KG1 (cell line): Measurements from ENCODE around the gene LPAR1.
A peak's percentile ranks its signal among the peaks of the same experiment; 100 is the strongest.

ENCODE experiments used
- DNase-seq: peaks from one replicate; lab custom pipeline; 2025; lab: John Stamatoyannopoulos, UW

Gene LPAR1

GRCh38 chr9:110918316-110919049 lies 119.8 kb downstream of the LPAR1 start:
- no peak for DNase-seq

DNA sequence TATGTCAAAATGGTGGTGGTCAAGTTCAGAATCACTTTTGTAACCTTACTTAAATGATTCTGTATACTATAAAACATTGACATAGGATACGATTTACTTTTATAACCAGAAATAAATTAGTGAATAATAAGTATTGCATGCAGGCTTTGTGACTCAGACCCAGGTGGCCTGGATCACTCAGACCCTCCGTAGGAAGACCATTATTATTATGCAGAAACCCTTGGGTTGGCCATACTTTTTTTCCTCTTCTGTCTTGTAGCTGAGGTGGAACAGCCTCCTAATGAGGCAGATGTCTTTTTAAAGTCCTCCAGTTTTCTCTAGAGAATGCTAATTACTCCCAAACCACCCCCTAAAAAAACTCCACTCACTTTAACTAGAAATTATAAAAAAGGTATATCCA lies 121.9 kb downstream of the LPAR1 start:
- DNase-seq, result no peak

- no peak for DNase-seq
These were observed 125.6 kb downstream of the LPAR1 start for GRCh38 chr9:110912419-110913291.

GRCh38 chr9:110911659-110912418 lies 126.4 kb downstream of the LPAR1 start:
- no peak for DNase-seq

GRCh38 chr9:110908894-110909293 lies 129.4 kb downstream of the LPAR1 start:
- no peak for DNase-seq

GRCh38 chr9:110900917-110901316 lies 137.4 kb downstream of the LPAR1 start:
- no peak for DNase-seq

- DNase-seq, result no peak
These were observed 137.8 kb downstream of the LPAR1 start for GRCh38 chr9:110900456-110900855.

DNA sequence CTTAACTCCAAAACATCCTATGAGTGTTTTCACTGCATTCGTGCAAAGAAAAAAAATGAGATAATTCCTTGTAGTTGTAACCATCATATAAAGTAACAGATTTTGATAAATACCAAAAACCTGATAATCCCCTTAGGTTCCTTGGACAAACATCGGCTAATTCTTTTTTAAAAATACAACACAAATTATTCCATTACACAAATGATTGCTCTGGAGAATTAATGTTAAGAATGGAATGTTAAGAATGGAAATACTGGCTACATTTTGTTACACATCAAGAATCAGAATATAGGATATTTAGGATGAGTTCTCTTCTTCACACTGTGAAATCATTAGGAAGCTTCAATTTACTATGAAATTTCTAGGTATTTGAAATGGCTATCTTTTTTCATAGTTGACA lies 139.4 kb downstream of the LPAR1 start:
- DNase-seq, result no peak

GRCh38 chr9:110898358-110898757 lies 139.9 kb downstream of the LPAR1 start:
- DNase-seq, result no peak

- DNase-seq, result no peak
These were observed 140.3 kb downstream of the LPAR1 start for GRCh38 chr9:110897943-110898342.

DNA sequence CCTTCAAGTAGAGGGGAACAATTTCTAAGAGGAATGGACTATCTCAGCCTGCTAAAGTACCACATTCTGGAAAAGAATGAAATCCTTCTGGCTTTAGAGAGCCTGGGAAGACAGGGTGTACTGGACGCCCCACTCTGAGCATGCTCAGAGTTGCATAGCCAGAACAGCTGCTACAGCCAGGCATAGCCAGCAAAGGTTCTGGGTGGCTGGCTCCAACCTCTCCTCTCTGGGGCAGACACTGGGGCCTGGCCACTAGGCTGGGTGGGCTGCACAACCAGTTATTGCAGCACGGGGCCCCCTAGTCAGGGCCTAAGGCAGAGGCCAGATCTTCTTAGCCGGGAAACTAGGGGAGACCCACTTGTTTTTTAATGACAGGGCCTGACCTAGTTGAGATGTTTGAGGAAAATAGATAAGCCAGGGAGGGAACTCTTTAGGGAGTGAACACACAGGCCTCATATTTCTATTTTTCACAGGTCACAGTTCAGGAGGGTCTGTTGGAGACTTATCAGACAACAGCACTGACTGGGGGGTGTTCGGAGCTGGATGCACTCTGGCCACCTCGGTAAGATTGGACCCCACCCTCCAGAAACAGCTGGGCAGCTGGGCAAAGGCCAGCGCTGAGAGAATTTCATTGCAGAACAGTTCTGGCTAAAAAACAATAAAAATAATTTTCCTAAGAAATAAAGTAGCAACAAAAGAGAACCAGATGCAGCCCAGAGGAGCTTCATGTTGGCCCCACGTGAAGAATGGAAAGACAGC lies 142.9 kb downstream of the LPAR1 start:
- DNase-seq, result no peak

DNA sequence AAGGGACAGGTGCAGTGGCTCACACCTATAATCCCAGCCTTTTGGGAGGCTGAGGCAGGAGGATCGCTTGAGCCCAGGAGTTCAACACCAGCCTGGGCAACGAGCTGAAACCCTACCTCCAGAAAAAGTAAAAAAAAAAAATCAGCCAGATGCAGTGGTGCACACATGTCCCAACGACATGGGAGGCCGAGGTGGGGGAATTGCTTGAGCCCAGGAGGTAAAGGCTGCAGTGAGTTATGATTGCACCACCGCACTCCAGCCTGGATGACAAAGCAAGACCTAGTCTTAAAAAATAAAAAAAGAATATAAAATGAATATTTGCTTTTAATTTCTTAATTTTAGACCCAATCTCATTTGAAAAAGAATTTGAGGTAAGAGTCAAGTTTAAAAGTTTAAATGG lies 143.5 kb downstream of the LPAR1 start:
- no peak for DNase-seq

- DNase-seq, result no peak
These were observed 145.6 kb downstream of the LPAR1 start for GRCh38 chr9:110892689-110893088.

- DNase-seq, result no peak
These were observed 146.5 kb downstream of the LPAR1 start for GRCh38 chr9:110891760-110892159.

GRCh38 chr9:110890416-110890815 lies 147.9 kb downstream of the LPAR1 start:
- no peak for DNase-seq

DNA sequence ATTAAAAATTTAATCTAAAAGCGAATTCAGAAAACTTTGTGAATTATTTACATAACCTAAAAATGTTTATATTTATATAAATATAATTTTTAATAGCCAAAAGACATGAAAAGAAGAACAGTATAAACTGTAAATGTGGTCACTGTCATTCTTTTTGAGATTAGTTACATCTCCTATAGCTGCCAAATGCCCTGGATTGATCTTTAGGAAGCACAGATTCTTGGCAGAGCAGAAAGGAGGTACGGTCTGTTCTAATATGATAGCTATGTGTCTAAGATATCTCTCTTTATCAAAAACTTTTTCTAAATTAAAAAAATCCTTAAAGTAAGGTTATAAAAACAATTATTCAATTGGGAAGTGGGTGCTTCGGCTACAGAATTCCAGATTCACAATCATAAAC lies 151.0 kb downstream of the LPAR1 start:
- no peak for DNase-seq

DNA sequence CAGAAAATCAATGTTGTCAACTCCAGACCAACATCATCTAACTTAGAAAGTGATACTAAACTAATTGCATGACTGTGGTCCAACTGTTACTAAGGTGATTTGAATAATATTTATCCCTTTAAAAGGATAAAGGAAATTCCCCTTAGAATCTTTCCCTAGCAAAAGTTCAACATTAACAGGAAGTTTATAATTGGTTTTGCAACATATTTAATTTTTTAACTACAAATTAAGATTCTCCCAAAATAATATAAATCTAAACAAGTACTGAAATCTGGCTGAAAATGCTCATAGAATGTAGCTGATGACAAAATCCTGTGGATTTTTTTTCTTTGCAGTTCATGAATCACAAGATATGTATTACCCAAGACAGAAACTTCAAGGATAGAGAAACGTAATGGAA lies 151.4 kb downstream of the LPAR1 start:
- no peak for DNase-seq

GRCh38 chr9:110880189-110880588 lies 158.1 kb downstream of the LPAR1 start:
- DNase-seq, result no peak

DNA sequence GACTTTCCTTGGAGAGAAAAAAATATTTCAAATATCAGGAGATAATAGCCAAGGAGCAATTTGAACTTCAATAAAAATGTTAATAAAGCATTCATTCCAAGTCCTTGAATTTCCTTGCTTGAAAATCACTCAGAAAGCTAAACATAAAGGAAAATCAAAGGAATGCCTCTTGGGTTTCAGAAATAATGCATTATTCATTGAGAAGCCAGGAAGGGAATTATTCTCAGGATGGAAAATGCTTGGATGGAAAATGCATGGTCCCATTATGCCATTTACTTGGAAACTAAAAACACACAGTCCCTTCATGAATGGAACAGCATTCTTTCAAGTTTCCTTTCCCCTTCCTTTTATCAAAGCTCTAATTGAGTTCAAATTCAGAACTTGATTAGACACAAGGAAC lies 160.9 kb downstream of the LPAR1 start:
- no peak for DNase-seq

DNA sequence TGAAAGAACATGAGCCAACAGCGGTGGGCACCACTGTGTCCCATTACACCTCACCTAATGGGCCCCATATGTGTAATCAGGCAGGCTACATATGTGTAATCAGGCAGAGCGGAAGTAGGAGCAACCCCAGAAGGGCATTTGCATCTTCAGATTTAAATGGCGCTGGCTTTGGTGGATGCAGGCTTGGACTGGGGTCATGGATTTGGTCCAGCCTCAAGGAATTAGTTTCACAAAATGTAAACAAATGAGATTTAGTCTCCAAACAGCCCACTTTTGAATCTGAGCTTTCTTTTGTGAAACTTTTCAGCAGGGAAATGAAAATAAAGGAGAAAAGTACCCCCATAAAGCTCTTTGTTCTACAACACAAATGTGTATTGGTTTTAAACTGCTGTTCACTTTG lies 161.3 kb downstream of the LPAR1 start:
- no peak for DNase-seq

GRCh38 chr9:110874963-110875674 lies 163.2 kb downstream of the LPAR1 start:
- peak; percentile 93 for DNase-seq
